Thoracic aorta (tissue), 2 donors: ENCODE results near the gene LMTK3. TPM values are rescaled to one million over a fixed set of nuclear protein-coding genes. Genes with fewer than 3 reads are reported as not detected.

ENCODE experiments used
- ATAC-seq: fragments of 150-250 bp; one replicate; pipeline ENCODE4 v1.8.0; 2017; ENCODE audit warnings: low read depth; ENCODE audit not compliant: insufficient number of reproducible peaks, low FRiP score
- DNase-seq: peaks from one replicate; pipeline ENCODE4 v3.0.0-alpha.2; 2020; ENCODE audit warnings: low spot score
- H3K27ac ChIP-seq, 2 donors: fragments of 200-600 bp; sonication (generic); 1 replicate in 1 of 2; 2 replicates in 1 of 2; pipeline ENCODE4 v1.5.1; 2016; ENCODE audit warnings: mild to moderate bottlenecking in 2 of 2, moderate library complexity in 2 of 2
- H3K27me3 ChIP-seq: fragments of 200-600 bp; sonication (generic); replicated peaks from 2 replicates; pipeline ENCODE4 v1.6.0; 2016; ENCODE audit warnings: mild to moderate bottlenecking; ENCODE audit not compliant: insufficient read depth
- H3K36me3 ChIP-seq: fragments of 200-600 bp; sonication (generic); one replicate; pipeline ENCODE4 v1.5.1; 2016
- H3K4me1 ChIP-seq, 2 donors: fragments of 200-600 bp; sonication (generic); 1 replicate in 1 of 2; 2 replicates in 1 of 2; pipeline versions ENCODE4 v1.5.1 to v1.6.0; 2016; ENCODE audit warnings: low read depth in 2 of 2, mild to moderate bottlenecking in 1 of 2; ENCODE audit not compliant: control insufficient read depth in 1 of 2
- H3K4me3 ChIP-seq: fragments of 200-600 bp; sonication (generic); 2 replicates; pipeline ENCODE4 v1.5.1; 2016; ENCODE audit warnings: mild to moderate bottlenecking
- H3K9me3 ChIP-seq: fragments of 200-600 bp; sonication (generic); 2 replicates; pipeline ENCODE4 v1.5.1; 2016
- CTCF ChIP-seq: fragments of 200-600 bp; sonication (generic); IDR thresholded peaks from one replicate; pipeline ENCODE4 v1.5.1; 2019; ENCODE audit warnings: antibody characterized with exemption
- total RNA-seq, 2 donors: library from RNA; depleted of rRNA; stranded (reverse); fragments of >200 nt; gene quantifications; one replicate each; pipeline versions ENCODE4 v1.1.0 to v1.2.3, GENCODE V29; 2016

The LMTK3 gene
- total RNA-seq, 2 donors from 2014 or later, result 0.41 to 4.5 TPM

GRCh38 chr19:48551437-48552302, 40.0 kb upstream of the LMTK3 start, which contains the start of gene SULT2B1:
TSS of gene SULT2B1 (plus strand) at chr19:48552172. CDS start at chr19:48552253, 81 bp downstream.
- H3K9me3 ChIP-seq, result no peaks in the 10 kb centered on the region
- DNase-seq, result no peak
- no peaks in the 10 kb centered on the region for H3K36me3 ChIP-seq
- no peaks in the 10 kb centered on the region for H3K4me1 ChIP-seq
- H3K27me3 ChIP-seq, result no peaks in the 10 kb centered on the region
- no peak within 1 kb of the TSS for H3K27ac ChIP-seq
- no peak for TF ChIP-seq CTCF
- ATAC-seq, result no peak
- H3K4me3 ChIP-seq, result no peak within 1 kb of the TSS

- no peak for TF ChIP-seq CTCF
- Histone ChIP-seq H3K27ac (no peak overlapping the region), H3K4me1 (no peaks in the 10 kb centered on the region), H3K27me3 (no peaks in the 10 kb centered on the region), H3K9me3 (no peaks in the 10 kb centered on the region), H3K4me3 (no peak overlapping the region), H3K36me3 (no peaks in the 10 kb centered on the region)
- DNase-seq, result no peak
- no peak for ATAC-seq
Observed at GRCh38 chr19:48549380-48549779, 37.7 kb upstream of the LMTK3 start.

GRCh38 chr19:48548253-48548911, 36.7 kb upstream of the LMTK3 start:
- Histone ChIP-seq H3K4me1 (no peaks in the 10 kb centered on the region), H3K4me3 (no peak overlapping the region), H3K27ac (no peak overlapping the region), H3K36me3 (no peaks in the 10 kb centered on the region), H3K27me3 (no peaks in the 10 kb centered on the region), H3K9me3 (no peaks in the 10 kb centered on the region)
- ATAC-seq (no peak), DNase-seq (no peak)
- no peak for TF ChIP-seq CTCF

- Histone ChIP-seq H3K9me3 (no peaks in the 10 kb centered on the region), H3K4me1 (no peaks in the 10 kb centered on the region), H3K4me3 (no peak overlapping the region), H3K27ac (no peak overlapping the region), H3K36me3 (no peaks in the 10 kb centered on the region), H3K27me3 (no peaks in the 10 kb centered on the region)
- ATAC-seq (no peak), DNase-seq (no peak)
- no peak for TF ChIP-seq CTCF
Observed at GRCh38 chr19:48547722-48548121, 36.1 kb upstream of the LMTK3 start.
